Inflammatory macrophage treated with lipopolysaccharide for 4 hours (primary cell): ENCODE results near the gene TTYH2.
"Not testable (repeated sequence)": the region's sequence is repeated elsewhere in the genome, so short reads cannot be mapped to it uniquely, and the experiment has no call there.

ENCODE experiments used
- DNase-seq: peaks from one replicate; pipeline ENCODE4 v3.0.0-alpha.2; 2020

TTYH2 gene

GRCh38 chr17:74239172-74239571 lies 25.8 kb downstream of the TTYH2 start:
- DNase-seq = peak; percentile 97

GRCh38 chr17:74240618-74241205 lies 27.3 kb downstream of the TTYH2 start:
- DNase-seq = peak; percentile 31

DNA sequence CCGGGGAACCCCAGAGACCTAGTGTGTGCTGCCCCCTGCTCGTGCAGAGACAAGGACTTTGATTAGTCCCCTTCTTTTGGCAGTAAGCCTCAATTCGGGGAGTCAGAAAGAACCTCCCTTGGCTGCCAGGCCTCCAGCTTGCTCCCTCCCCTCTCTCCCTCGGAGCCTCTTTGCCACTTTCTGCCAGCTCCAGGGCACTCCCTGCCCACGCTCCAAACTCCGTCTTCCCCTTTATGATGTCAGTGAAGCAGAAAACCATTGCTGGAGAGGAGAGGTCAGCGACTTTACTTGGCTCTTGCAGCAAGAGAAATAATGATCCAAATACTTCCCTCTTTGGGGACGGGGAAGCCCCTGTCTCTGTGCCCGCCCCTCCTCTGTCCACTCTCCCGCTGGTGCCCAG lies 28.1 kb downstream of the TTYH2 start:
- DNase-seq = peak; percentile 97

- no peak for DNase-seq
These were observed 28.5 kb downstream of the TTYH2 start for GRCh38 chr17:74241847-74242246.

GRCh38 chr17:74243013-74243755 lies 29.8 kb downstream of the TTYH2 start:
- DNase-seq = no peak

DNA sequence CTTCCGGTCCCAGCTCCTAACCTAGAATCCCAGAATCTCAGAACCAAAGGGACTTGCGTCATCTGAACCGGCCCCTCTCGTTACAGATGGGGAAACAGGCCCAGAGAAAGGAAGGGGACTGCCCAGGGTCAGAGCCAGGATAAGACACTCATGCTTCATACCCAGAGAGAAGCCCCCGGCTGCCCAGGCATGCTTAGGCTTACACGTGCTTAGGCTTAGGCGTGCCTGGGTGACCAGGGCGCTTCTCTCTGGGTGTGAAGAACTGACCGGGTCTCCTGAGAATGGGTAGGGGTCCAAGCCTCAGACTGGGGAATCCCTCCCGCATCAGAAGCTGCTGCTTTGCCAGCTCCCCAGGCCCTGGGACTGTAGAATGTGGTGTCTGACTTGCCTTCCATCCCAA lies 30.8 kb downstream of the TTYH2 start:
- no peak for DNase-seq

DNA sequence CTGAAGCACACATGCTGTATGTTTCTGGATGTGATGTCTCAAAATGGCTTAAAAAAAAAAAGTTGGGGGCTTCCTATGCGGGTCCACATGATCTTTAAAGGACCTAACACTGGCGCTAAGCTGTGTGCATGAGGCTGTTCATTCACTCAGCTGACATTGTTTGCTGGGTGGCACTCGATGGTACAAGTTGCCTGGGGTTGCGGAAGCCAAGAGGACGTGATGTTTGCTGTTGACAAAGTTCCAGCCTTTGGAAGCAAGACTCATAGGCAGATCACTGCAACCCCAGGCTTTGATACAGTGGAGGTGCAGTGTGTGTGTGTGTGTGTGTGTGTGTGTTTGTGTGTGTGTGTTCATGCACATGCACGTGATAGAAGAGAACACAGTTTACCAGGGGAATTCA lies 31.2 kb downstream of the TTYH2 start:
- DNase-seq = no peak

DNA sequence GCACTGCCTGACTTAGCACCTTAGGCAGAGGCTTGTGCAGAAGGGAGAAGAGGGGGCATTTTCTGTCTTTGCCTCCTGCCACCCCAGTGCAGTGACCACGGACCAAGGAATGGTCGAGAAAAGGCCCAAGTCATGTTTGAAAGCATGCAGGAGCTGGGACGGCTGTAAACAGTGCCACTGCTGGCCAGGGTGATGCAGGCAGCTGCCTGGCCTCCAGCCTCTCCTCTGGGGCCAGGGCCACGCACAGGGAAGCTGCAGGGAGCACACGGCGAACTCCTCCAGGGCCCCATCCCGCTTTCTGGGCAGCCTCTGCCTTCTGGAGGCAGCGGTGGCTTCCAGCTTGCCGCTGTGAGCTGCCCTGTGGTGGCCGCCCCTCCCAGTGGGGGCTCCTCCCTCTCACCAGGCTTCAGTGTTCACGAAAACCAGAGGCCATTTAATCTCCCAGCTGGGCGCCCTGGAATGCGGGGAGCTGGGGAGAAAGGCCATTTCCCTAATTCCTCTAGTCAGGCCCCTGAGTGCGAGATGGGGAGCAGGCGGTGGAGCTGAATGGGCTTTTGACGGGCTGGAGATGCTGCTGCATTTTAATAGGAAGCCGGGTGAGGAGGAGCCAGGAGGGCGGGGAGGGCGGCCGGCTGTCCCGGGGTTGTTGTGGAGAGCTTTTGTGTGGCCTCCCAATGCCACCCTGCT lies 31.9 kb downstream of the TTYH2 start:
- DNase-seq = no peak

GRCh38 chr17:74245871-74246270 lies 32.5 kb downstream of the TTYH2 start:
- DNase-seq = peak; percentile 34

DNA sequence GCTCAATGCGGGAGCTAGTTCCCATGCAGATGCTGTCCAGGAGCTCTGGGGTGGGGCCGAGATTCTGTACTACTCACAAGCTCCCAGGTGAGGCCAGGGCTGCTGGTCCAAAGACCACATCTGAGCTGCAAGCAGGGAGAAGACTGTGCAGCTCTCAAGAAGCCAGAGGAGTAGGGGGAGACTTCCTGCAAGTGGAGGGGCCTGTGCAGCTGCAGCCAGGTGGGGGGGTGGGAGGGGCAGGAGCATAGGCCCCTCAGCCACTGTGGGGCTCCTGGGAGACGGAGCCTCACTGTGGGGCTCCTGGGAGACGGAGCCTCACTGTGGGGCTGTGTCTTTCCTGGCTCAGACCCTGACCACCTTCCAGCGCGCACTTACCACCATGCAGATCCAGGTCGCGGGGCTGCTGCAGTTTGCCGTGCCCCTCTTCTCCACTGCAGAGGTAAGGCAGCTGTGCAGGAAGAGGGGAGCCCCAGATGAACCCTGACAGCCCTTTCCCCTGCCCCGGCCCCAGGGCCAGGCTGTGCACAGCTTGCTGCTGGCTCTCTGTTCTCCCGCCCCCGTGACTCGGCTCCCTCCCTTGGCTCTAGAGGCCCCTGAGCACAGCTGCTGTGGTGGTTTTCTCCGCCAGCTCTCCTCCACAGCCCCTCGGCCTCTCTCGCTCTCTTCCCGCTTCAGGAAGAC lies 36.4 kb downstream of the TTYH2 start:
- no peak for DNase-seq

DNA sequence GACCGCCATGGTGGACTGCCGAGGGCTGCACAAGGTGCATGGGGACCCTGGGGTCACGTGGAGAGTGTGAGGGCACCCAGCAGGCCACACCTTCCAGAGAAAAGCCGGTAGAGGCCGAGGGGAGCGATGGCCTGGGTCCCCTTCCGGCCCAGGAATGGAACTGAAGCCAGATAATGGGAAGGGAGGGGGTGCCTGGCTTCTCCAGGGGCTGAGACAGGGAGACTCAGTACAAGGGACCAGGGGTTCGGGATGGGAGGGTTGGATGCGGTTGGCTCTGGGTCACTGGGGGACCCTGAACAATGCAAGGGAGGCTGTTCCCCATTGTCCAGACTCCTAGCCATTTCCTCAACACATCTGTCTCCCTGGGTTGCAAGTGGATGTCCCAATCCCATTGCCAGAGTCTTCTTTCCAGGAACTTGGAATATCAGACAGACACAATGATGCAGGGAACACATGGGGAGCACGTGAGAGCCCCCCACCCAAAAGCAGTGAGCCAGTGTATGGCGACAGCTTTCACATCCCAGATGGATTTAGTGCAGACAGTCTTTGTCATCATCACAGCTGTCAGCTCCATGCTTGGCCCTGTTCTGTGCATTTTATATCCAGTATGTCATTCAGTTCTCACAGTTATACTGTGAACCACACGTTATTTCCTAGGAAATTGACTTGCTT lies 37.1 kb downstream of the TTYH2 start:
- DNase-seq = no peak

- DNase-seq = no peak
These were observed 37.7 kb downstream of the TTYH2 start for GRCh38 chr17:74251051-74251450.

GRCh38 chr17:74251569-74251968 lies 38.2 kb downstream of the TTYH2 start:
- no peak for DNase-seq

DNA sequence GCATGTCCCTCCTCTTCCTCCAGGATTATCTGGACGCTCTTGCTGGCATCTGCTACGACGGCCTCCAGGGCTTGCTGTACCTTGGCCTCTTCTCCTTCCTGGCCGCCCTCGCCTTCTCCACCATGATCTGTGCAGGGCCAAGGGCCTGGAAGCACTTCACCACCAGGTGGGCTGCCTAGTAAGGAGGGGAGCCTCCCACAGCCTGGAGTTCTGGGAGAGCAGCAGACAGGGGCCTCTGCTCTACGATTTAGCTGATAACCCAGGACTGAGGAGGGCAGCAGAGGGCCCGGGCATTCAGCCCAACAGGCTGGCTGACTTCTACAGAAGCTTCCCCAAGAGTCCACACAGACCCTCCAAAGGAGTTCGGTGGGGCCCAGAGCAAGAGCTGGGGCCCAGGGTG lies 38.8 kb downstream of the TTYH2 start:
- no peak for DNase-seq

DNA sequence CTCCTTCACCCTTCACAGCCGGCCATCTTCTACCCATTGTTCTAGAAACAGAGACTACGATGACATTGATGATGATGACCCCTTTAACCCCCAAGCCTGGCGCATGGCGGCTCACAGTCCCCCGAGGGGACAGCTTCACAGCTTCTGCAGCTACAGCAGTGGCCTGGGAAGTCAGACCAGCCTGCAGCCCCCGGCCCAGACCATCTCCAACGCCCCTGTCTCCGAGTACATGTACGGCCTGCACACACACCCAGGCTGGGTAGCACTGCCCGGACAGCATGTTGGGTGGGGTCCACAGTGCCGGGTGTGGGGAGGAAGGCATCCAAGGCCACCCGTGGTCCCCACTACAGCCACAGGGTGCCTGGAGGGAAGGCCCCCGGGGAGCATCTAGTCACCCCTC lies 39.7 kb downstream of the TTYH2 start:
- no peak for DNase-seq

DNA sequence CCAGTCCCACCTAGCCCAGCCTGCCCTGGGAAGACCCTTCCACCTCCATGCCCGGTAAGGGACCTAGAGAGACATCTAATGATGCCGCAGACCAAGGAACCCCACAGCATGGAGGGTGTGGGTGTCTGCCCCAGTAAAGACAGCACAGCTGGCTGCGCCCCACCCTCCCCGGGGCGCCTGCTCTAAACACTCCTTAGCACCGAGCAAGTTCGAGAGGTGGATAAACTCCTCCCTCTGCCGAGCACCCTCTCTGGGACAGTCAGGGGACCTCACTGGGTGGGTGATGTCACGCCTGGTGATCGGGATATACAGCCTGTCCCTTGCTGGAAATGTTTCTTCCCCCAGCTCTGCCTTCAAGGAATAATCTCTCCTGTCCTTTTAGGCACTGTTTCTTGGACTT lies 43.9 kb downstream of the TTYH2 start:
- no peak for DNase-seq

GRCh38 chr17:74259667-74260524 lies 46.5 kb downstream of the TTYH2 start:
- no peak for DNase-seq

- DNase-seq = no peak
These were observed 47.1 kb downstream of the TTYH2 start for GRCh38 chr17:74260525-74260850.

DNA sequence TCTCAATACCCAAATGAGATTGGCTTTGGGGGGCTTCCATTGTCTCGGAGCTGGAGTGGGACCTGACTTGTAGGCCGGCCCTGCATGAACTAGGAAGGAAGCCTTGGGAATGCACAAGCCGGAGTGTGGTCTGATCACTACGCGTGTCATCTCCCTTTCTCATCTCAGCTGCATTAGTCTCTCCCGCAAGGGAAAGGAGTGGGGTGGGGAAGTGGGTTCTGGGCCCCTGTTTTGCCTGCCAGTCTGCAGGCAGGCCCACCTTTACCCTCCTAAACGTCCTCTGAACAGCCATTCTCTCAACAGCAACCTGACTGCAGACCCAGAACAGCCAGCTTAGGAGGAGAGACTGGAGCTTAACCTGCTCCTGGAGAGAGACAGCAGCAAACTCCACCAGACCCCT lies 49.2 kb downstream of the TTYH2 start:
- no peak for DNase-seq

- DNase-seq = not testable (repeated sequence)
These were observed 53.7 kb downstream of the TTYH2 start for GRCh38 chr17:74267054-74267453.

- DNase-seq = no peak
These were observed 54.2 kb downstream of the TTYH2 start for GRCh38 chr17:74267579-74267978.

GRCh38 chr17:74267987-74268499 lies 54.7 kb downstream of the TTYH2 start:
- no peak for DNase-seq
